BLaER1 treated with 17β-estradiol and CSF1 and Interleukin-3, amounts not matched to agents 10 nM and 100 nM (cell line): ENCODE measurements around the gene AHI1.

Source experiments
- H3K27ac ChIP-seq, 11 experiments: shearing (Covaris generic); formaldehyde crosslinking; 2 replicates each; pipeline ENCODE4 v1.8.1; 2022
- H3K27me3 ChIP-seq, 11 experiments: shearing (Covaris generic); formaldehyde crosslinking; 2 replicates each; pipeline ENCODE4 v1.8.1; 2022
- H3K36me3 ChIP-seq, 11 experiments: shearing (Covaris generic); formaldehyde crosslinking; 2 replicates each; pipeline ENCODE4 v1.8.1; 2022
- H3K4me1 ChIP-seq, 10 experiments: shearing (Covaris generic); formaldehyde crosslinking; 2 replicates each; pipeline ENCODE4 v1.8.1; 2022
- H3K4me2 ChIP-seq, 11 experiments: shearing (Covaris generic); formaldehyde crosslinking; 2 replicates each; pipeline ENCODE4 v1.8.1; 2022
- H3K4me3 ChIP-seq, 10 experiments: shearing (Covaris generic); formaldehyde crosslinking; 2 replicates each; pipeline ENCODE4 v1.8.1; 2022
- H3K9ac ChIP-seq, 11 experiments: shearing (Covaris generic); formaldehyde crosslinking; 2 replicates each; pipeline ENCODE4 v1.8.1; 2022
- H3K9me3 ChIP-seq, 11 experiments: shearing (Covaris generic); formaldehyde crosslinking; replicated peaks in 1 of 11; 2 replicates each; pipeline ENCODE4 v1.8.1; 2022
- H4K20me1 ChIP-seq, 11 experiments: shearing (Covaris generic); formaldehyde crosslinking; 2 replicates each; pipeline ENCODE4 v1.8.1; 2022
- Cebpa-rat ChIP-seq, 11 experiments: shearing (Covaris generic); IDR thresholded peaks; 2 replicates each; pipeline ENCODE4 v1.8.1; 2022

Gene AHI1

DNA sequence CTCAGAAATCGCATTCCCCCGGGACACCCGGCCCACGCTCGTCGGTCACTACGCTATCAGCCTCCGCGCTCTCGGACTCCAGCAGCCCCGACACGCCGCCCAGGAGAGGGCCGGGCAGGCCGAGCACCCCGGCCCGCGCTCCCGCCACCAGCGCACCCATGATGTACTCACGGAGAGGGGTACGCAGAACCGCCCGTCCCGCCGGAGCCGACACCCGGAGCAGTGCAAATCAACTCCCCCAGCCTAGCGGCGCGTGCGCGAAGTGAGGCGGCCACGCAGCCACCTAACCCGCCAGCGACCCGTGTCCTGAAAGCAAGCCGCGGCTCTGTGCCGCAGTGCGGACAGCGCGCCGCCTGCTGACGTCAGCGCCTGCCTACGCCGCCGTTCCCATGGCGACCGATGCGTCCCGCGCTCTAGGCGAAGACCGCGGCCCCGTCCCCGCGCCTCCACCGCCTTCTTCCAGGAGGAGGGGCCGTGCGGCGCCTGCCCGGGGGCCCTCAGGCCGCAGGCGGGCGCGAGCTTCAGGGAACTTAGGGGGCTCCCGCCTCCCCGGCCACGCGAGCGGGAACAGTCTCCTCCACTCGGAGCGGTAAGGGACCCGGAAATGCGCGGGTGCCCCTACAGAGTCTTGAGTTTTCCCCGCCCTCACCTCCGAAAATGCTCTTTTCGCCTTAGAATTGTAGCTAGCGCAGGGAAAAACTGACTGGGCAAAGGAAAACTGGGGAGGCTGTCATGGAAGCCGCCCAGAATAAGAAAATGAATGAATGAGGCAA lies at the start of gene AHI1:
AHI1 (minus strand) TSS at position 329 of the 773 bp plus-strand sequence. CDS start 5,503 bp downstream, outside the sequence.
- H3K4me2 ChIP-seq = peak within 1 kb of the TSS; percentile 73 to 89 (median 79)
- TF ChIP-seq Cebpa-rat (IDR thresholded peaks at IDR 0.05) = no peak
- H3K27ac ChIP-seq = peak within 1 kb of the TSS; percentile 82 to 98 (median 91)

DNA sequence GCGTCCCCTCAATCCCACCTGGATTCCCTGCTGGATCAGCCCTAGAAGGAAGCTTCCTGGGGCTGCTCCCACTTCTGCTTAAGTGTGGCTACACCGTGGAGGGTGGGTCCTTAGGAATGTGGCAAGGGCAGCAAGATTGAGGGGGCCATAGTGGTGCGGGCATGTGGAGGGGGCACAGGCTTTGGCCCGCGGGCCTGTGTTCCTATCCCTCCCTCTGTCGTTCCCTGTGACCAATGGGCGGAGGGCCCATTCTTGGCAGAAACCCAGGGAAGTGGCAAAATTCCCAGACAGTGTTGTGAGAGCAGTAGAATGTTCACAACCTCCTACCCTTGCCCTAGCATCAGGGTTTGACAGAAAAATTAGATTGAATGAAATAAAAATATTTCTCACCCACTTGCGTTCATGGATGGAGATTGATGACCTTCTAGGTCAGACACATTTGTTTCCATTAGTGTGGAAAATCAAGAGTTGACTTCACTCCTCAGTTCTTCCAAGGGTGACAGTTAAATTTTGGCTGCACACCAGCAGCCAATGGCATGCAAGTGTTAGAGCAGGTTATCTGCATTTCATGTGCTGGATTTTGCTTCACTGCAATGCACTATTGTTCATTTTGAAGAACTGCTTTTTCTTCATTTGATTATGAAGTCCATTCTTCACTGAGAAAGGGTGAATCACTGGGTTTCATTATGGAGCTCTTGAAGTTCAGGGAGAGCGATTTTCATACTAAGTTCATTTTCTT lies 49.3 kb upstream of the AHI1 start:
- H3K4me1 ChIP-seq = no peaks in the 10 kb centered on the region
- no peak overlapping the region for H3K4me2 ChIP-seq
- H4K20me1 ChIP-seq = no peaks in the 10 kb centered on the region
- H3K36me3 ChIP-seq = no peaks in the 10 kb centered on the region
- TF ChIP-seq Cebpa-rat (IDR thresholded peaks at IDR 0.05) = no peak
- no peaks in the 10 kb centered on the region; a peak in 1 of 22 replicates for H3K9me3 ChIP-seq
- no peaks in the 10 kb centered on the region for H3K27me3 ChIP-seq
- H3K4me3 ChIP-seq = no peak overlapping the region
- H3K27ac ChIP-seq = no peak overlapping the region
- H3K9ac ChIP-seq = no peak overlapping the region

More for the DNA sequence above, at the start of gene AHI1:
- Histone ChIP-seq H3K27me3 (no peaks in the 10 kb centered on the region), H3K9me3 (no peaks in the 10 kb centered on the region), H3K4me1 (peaks cover 12 to 21% (median 18%) of the 10 kb centered on the region in 10 experiments; a peak in 19 of 20 replicates), H3K36me3 (peaks cover 0 to 30% (median 13%) of the 10 kb centered on the region in 11 experiments; a peak in 12 of 22 replicates), H3K4me3 (peak within 1 kb of the TSS; percentile 72 to 91 (median 84)), H3K9ac (peak within 1 kb of the TSS; percentile 82 to 96 (median 90)), H4K20me1 (no peaks in the 10 kb centered on the region)

DNA sequence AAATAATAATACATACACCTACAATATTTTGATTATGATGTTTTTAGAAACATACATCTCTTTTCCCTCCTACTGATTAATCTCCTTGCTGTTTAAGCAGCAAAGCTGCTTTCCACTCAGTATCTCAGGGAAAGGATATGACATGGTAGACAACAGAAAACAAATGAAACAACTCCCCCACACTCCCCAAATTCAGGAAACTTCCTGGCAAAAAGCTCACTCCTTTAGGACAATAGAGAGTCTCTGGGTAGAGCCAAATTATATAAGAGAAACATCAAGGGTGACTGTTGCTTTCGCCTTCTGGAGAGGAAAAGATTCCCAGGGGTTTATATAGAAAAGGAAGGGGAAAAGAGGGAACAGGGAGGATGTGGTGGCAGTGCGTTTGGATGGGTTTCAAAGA lies 48.7 kb upstream of the AHI1 start:
- Histone ChIP-seq H3K27ac (no peak overlapping the region), H3K36me3 (no peaks in the 10 kb centered on the region), H3K4me1 (no peaks in the 10 kb centered on the region), H3K4me2 (no peak overlapping the region), H3K9me3 (no peaks in the 10 kb centered on the region; a peak in 1 of 22 replicates), H3K9ac (no peak overlapping the region), H4K20me1 (no peaks in the 10 kb centered on the region), H3K4me3 (no peak overlapping the region), H3K27me3 (no peaks in the 10 kb centered on the region)
- no peak for TF ChIP-seq Cebpa-rat (IDR thresholded peaks at IDR 0.05)

DNA sequence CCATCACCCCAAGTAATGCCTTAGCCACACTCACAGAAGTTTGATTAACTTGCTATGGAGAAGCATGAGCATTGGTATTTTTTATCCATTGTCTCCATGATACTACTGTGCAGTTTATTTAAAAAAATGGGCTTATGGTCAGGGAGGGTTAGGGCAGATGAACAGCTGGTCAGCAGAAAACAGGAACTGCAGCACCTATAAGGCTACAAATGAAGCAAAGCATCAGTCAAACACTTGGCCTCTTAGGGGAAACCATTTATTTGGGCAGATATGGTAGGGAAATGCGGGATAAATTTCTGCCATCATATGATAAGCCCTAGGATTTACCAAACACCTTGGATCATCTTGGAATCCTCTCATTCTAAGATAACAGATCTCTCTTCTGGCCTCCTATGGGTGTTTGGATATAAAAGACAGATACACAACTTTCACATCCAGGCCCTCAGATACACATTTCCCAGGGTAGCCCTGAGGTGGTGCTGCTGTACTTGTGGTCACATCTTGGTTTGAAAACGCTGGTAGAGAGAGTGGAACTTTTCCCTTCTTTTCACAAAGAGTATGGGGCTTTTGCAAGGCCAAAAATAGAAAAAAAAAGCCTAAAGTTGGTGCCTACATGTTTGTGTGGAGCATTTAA lies 42.8 kb upstream of the AHI1 start:
- no peak for TF ChIP-seq Cebpa-rat (IDR thresholded peaks at IDR 0.05)
- no peak overlapping the region for H3K4me3 ChIP-seq
- H3K9ac ChIP-seq = no peak overlapping the region
- no peaks in the 10 kb centered on the region for H3K36me3 ChIP-seq
- H3K27ac ChIP-seq = no peak overlapping the region
- H4K20me1 ChIP-seq = no peaks in the 10 kb centered on the region
- peaks cover 0 to 13% (median 5%) of the 10 kb centered on the region in 10 experiments; a peak in 7 of 20 replicates for H3K4me1 ChIP-seq
- H3K27me3 ChIP-seq = no peaks in the 10 kb centered on the region
- no peak overlapping the region for H3K4me2 ChIP-seq
- no peaks in the 10 kb centered on the region; a peak in 4 of 22 replicates for H3K9me3 ChIP-seq

DNA sequence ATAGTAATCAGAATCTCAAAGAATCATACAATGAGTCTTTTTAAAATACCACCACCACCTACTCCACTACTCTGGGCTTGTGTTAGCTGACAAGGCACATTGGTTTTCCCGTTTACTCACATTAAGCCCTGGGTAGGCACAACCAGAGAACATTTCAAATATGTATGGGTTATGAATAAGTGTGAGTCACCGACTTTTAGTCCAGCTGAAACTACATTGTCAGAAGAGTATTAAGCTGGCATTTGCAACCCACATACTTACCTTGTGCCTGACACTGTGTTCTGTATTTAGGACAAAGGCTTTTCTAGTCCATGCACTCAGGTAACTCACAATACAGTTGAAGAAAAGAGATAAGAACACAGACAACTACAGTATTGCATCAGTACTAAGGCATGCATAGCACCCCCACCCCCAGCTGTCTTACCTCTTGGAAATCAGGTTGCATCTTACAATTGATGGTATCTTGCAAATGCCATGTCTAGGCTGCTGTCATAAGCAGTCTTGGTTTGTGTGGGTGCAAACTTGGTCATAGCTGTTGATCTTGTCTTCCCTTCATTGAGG lies 40.3 kb upstream of the AHI1 start:
- no peaks in the 10 kb centered on the region for H4K20me1 ChIP-seq
- H3K4me2 ChIP-seq = no peak overlapping the region
- peaks cover 0 to 13% (median 5%) of the 10 kb centered on the region in 10 experiments; a peak in 7 of 20 replicates for H3K4me1 ChIP-seq
- H3K27me3 ChIP-seq = no peaks in the 10 kb centered on the region
- no peak overlapping the region for H3K9ac ChIP-seq
- no peaks in the 10 kb centered on the region for H3K36me3 ChIP-seq
- no peak overlapping the region for H3K4me3 ChIP-seq
- no peaks in the 10 kb centered on the region; a peak in 3 of 22 replicates for H3K9me3 ChIP-seq
- no peak for TF ChIP-seq Cebpa-rat (IDR thresholded peaks at IDR 0.05)
- no peak overlapping the region for H3K27ac ChIP-seq

DNA sequence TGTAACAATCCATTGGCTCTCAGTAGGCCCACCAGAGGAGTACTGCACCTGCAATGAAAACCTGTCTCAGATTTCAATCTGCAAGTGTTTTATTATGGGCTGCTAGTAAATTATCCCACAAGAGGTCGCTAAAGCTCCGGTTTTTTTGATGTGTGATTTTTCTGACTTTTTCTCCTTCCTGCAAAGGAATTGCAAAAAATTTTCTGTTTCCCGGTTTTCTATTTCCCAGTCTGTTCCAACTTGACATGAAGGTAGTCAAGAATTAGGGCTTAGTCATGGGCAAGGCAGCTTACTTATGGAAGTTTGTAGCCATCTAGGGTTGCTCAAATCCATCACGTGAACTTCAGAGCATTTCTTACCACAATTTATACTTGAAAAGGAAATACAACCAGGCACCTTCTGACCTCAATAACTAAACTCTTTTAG lies 38.5 kb upstream of the AHI1 start:
- no peak overlapping the region; a peak in 1 of 22 replicates for H3K9ac ChIP-seq
- H3K9me3 ChIP-seq = no peaks in the 10 kb centered on the region; a peak in 3 of 22 replicates
- H3K4me3 ChIP-seq = no peak overlapping the region
- no peak overlapping the region for H3K27ac ChIP-seq
- no peak for TF ChIP-seq Cebpa-rat (IDR thresholded peaks at IDR 0.05)
- H4K20me1 ChIP-seq = no peaks in the 10 kb centered on the region
- H3K4me1 ChIP-seq = peaks cover 0 to 13% (median 5%) of the 10 kb centered on the region in 10 experiments; a peak in 7 of 20 replicates
- no peaks in the 10 kb centered on the region for H3K27me3 ChIP-seq
- H3K4me2 ChIP-seq = peak overlapping the region in 7 of 11 experiments; percentile 4 to 43 (median 30); a peak in 7 of 22 replicates
- H3K36me3 ChIP-seq = no peaks in the 10 kb centered on the region

DNA sequence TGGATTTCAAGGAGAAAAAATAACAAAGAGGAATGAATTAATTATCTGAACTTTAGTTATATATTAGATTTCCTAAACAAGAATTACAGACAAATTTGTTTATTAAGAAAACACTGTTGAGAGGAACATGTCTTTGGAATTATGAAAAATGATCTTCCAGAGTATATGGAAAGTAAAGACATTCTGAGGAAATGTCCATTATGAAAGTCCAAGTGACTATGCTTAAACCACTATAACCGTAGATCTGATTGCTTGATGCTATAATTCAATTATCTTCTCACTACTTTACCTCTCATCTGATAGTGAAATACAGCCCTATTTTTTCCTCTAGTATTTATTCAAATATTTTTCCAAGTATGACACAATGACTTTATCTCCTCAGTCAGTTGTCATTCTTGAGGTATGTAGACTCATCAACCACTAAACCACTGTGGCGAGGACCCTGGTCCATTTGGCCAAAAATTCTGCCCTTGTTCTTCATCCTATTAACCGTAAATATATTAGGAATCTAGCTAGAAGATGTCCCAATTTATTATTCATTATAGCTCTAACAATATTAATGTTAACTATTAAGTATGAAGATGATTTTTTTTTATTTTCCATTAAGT lies 37.3 kb upstream of the AHI1 start:
- TF ChIP-seq Cebpa-rat (IDR thresholded peaks at IDR 0.05) = no peak
- H3K9ac ChIP-seq = 0 out of 22 replicates have a peak overlapping the region, but pooled peaks of 1 of the 11 experiments have one; percentile 22
- no peaks in the 10 kb centered on the region for H3K27me3 ChIP-seq
- no peaks in the 10 kb centered on the region; a peak in 3 of 22 replicates for H3K9me3 ChIP-seq
- peaks cover 0 to 13% (median 5%) of the 10 kb centered on the region in 10 experiments; a peak in 7 of 20 replicates for H3K4me1 ChIP-seq
- H4K20me1 ChIP-seq = no peaks in the 10 kb centered on the region
- H3K36me3 ChIP-seq = no peaks in the 10 kb centered on the region
- H3K4me3 ChIP-seq = no peak overlapping the region
- no peak overlapping the region for H3K4me2 ChIP-seq
- no peak overlapping the region for H3K27ac ChIP-seq

DNA sequence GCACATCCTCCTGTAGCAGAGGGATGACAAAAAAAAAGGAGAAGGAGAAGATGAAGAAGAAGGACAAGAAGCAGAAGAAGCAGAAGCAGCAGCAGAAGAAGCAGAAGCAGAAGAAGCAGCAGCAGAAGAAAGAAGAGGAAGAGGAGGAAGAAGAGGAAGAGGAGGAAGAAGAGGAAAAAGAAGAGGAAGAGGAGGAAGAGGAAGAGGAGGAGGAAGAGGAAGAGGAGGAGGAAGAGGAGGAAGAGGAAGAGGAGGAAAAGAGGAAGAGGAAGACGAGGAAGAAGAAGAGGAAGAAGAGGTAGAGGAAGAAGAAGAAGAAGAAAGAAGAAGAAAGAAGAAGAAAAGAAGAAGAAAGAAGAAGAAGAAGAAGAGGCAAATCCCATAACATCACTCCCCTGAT lies 35.0 kb upstream of the AHI1 start:
- Histone ChIP-seq H3K4me1 (peaks cover 0 to 11% (median 5%) of the 10 kb centered on the region in 10 experiments; a peak in 7 of 20 replicates), H3K9me3 (no peaks in the 10 kb centered on the region), H4K20me1 (no peaks in the 10 kb centered on the region), H3K27ac (no peak overlapping the region), H3K36me3 (no peaks in the 10 kb centered on the region), H3K4me2 (no peak overlapping the region), H3K4me3 (no peak overlapping the region), H3K9ac (no peak overlapping the region), H3K27me3 (no peaks in the 10 kb centered on the region)
- no peak for TF ChIP-seq Cebpa-rat (IDR thresholded peaks at IDR 0.05)
